ENCODE results near the gene ACCS. TPM values are rescaled to one million over a fixed set of nuclear protein-coding genes. Genes with fewer than 3 reads are reported as not detected.

The ACCS gene
- polyA plus RNA-seq, 1 experiment: 7.0 TPM

- H3K27me3 ChIP-seq (ENCODE audit: control insufficient read depth, insufficient read depth, low read length): peaks cover 2% of the 10 kb centered on the region
- ChIA-PET POLR2A (no interaction called here), CTCF (interaction anchor here (0.6 to 7.2 kb wide), 4 partner anchors 9 to 195 kb away, joined by 3 to 67 read pairs (median 5); partner anchors contain the start of genes ACCS and EXT2)
- no peak overlapping the region for H3K27ac ChIP-seq (ENCODE audit: low read depth, low read length)
- no peak for DNase-seq (ENCODE audit: low read depth, low spot score)
- TF ChIP-seq, protein P1, sequence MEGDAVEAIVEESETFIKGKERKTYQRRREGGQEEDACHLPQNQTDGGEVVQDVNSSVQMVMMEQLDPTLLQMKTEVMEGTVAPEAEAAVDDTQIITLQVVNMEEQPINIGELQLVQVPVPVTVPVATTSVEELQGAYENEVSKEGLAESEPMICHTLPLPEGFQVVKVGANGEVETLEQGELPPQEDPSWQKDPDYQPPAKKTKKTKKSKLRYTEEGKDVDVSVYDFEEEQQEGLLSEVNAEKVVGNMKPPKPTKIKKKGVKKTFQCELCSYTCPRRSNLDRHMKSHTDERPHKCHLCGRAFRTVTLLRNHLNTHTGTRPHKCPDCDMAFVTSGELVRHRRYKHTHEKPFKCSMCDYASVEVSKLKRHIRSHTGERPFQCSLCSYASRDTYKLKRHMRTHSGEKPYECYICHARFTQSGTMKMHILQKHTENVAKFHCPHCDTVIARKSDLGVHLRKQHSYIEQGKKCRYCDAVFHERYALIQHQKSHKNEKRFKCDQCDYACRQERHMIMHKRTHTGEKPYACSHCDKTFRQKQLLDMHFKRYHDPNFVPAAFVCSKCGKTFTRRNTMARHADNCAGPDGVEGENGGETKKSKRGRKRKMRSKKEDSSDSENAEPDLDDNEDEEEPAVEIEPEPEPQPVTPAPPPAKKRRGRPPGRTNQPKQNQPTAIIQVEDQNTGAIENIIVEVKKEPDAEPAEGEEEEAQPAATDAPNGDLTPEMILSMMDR (IDR thresholded peaks at IDR 0.05; ENCODE audit: low read depth, low read length): no peak
- no peak overlapping the region for H3K4me3 ChIP-seq (ENCODE audit: low read depth, low read length)
- H3K9me3 ChIP-seq (ENCODE audit: control insufficient read depth, insufficient read depth, low read length): no peaks in the 10 kb centered on the region; the same call in none of the 2 replicates
Measured at GRCh38 chr11:44085330-44085729, 19.3 kb downstream of the ACCS start.

GRCh38 chr11:44088377-44088776 lies 22.3 kb downstream of the ACCS start:
- no peak overlapping the region for H3K27ac ChIP-seq (ENCODE audit: low read depth, low read length)
- TF ChIP-seq, protein P1 (IDR thresholded peaks at IDR 0.05; ENCODE audit: low read depth, low read length): no peak
- POLR2A ChIA-PET: no interaction called here
- peaks cover 10% of the 10 kb centered on the region for H3K27me3 ChIP-seq (ENCODE audit: control insufficient read depth, insufficient read depth, low read length)
- CTCF ChIA-PET: interaction anchor here (0.7 kb wide), 1 partner anchor 270 kb away, joined by 3 read pairs; no protein-coding TSS in a partner anchor
- no peak for DNase-seq (ENCODE audit: low read depth, low spot score)
- no peaks in the 10 kb centered on the region; the same call in none of the 2 replicates for H3K9me3 ChIP-seq (ENCODE audit: control insufficient read depth, insufficient read depth, low read length)
- no peak overlapping the region for H3K4me3 ChIP-seq (ENCODE audit: low read depth, low read length)

DNA sequence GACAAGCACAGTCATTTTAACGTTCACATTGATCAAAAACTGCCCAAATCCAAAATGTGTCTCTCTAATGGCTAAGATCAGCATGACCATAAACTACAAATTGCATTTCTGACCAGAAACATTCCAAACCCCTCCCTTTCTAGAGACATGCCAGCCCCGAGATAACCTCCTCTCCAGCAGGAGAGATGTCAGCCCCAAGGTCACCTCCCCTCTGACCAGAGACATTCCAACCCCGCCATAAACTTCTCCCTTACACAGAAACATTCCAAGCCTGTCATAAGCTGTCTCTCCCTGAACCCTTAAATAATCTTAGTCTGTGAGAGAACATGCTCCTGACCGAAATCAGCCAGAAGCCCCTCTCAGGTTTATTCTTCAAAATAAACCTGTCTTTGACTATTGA lies 22.8 kb downstream of the ACCS start:
- ChIA-PET CTCF (no interaction called here), POLR2A (no interaction called here)
- Histone ChIP-seq H3K27me3 (ENCODE audit: control insufficient read depth, insufficient read depth, low read length) (peaks cover 10% of the 10 kb centered on the region), H3K4me3 (ENCODE audit: low read depth, low read length) (no peak overlapping the region), H3K27ac (ENCODE audit: low read depth, low read length) (no peak overlapping the region), H3K9me3 (ENCODE audit: control insufficient read depth, insufficient read depth, low read length) (no peaks in the 10 kb centered on the region; the same call in 1 of the 2 replicates)
- TF ChIP-seq, protein P1 (IDR thresholded peaks at IDR 0.05; ENCODE audit: low read depth, low read length): no peak
- DNase-seq (ENCODE audit: low read depth, low spot score): no peak

DNA sequence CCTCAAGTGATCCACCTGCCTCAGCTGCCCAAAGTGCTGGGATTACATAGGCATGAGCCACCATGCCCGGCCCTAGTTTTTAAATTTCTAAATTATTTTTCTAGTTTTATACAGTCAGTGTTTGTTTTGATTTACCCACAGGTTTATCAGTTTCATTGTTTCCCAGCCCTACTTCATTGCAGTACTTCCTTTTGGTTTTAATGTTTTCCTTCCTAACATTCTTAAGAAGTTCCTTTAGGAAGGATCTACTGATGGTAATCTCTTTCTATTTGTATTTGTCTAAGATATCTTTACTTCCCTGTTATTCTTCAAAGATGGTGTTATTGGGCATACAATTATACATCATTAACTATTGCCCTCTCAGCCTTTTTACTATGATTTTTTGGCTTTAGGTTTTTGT lies 24.5 kb downstream of the ACCS start:
- no peaks in the 10 kb centered on the region for H3K9me3 ChIP-seq (ENCODE audit: control insufficient read depth, insufficient read depth, low read length)
- H3K27me3 ChIP-seq (ENCODE audit: control insufficient read depth, insufficient read depth, low read length): peaks cover 10% of the 10 kb centered on the region
- no peak for DNase-seq (ENCODE audit: low read depth, low spot score)
- POLR2A ChIA-PET: no interaction called here
- CTCF ChIA-PET: interaction anchor here (0.6 to 1.3 kb wide), 4 partner anchors 9 to 449 kb away, joined by 3 to 5 read pairs (median 4); no protein-coding TSS in a partner anchor
- no peak overlapping the region for H3K27ac ChIP-seq (ENCODE audit: low read depth, low read length)
- H3K4me3 ChIP-seq (ENCODE audit: low read depth, low read length): no peak overlapping the region
- TF ChIP-seq, protein P1 (IDR thresholded peaks at IDR 0.05; ENCODE audit: low read depth, low read length): no peak

DNA sequence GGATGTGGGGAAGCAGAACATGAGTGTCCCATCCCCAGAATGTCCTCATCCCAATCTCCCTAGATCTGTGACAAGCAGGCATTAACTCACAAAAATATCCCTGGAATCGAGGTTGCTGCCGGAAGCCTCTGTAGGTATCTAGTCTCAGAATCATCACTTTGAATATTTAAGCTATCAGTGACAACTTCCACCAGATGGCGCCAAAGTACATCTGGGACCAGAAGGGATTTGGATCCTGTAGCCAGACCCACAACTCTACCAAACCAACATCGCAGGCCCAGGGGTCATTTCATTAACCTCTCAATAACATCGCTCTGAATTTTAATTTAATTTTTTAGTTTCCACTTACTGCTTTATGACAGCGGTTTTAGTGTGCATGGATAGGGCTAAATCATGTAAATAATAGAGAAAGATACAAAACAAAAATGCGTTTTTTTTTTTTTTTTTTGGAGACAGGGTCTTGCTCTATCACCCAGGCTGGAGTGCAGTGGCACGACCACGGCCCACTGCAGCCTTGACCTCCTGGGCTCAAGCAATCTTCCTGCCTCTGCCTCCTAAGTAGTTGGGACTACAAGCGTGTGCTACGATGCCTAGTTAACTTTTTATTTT lies 28.3 kb downstream of the ACCS start:
- TF ChIP-seq, protein P1 (IDR thresholded peaks at IDR 0.05; ENCODE audit: low read depth, low read length): peak; percentile 86
- ChIA-PET CTCF (interaction anchor here (0.6 to 3.8 kb wide), 44 partner anchors 10 to 1259 kb away, joined by 3 to 112 read pairs (median 4); partner anchors contain the start of gene ACCS), POLR2A (no interaction called here)
- DNase-seq (ENCODE audit: low read depth, low spot score): peak; percentile 63
- Histone ChIP-seq H3K4me3 (ENCODE audit: low read depth, low read length) (no peak overlapping the region), H3K27ac (ENCODE audit: low read depth, low read length) (no peak overlapping the region), H3K27me3 (ENCODE audit: control insufficient read depth, insufficient read depth, low read length) (peaks cover 8% of the 10 kb centered on the region), H3K9me3 (ENCODE audit: control insufficient read depth, insufficient read depth, low read length) (no peaks in the 10 kb centered on the region; the same call in 1 of the 2 replicates)

Measured in AG04450 (cell line).